ENCODE results near the gene SPAG6.

The SPAG6 gene

DNA sequence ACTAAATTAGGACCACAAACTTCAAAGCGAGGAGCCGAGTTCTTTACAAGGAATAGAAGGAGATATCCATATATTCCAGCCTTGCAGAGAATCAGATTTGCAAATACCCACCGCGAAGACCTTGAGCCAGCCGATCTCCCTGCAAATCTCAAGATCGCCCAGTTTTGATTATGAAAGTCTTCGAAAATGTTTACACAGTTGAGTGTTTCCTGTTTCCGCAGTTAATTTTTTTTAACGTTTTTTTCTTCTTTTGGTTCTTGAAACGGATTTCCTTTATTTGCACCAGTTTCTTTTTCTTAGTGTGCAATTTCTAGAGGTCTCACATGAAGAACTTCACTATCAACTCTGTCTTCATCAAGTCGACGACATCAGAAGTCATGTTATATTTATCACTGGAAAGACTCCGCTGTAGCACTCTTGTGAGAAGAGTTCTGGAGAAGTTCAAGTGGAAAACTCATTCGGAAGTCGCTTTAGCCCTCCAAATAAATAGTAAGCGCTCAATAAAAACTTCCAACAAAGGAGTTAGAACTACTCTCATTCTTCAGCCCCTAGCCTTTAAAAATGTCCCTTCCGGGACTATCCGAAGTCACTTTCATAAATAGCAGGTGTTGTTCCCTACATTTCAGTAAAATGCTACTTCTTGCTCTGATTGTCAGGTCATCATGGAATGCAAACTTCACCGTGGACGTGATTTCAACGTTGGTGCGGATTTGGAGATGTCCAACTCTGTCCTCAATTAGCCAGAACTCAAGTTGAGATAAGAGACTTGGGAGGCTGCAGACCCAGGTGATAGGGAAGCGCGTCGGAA, 11.9 kb upstream of the SPAG6 start:
- Mint-ChIP-seq H3K4me3 (peak overlapping the region; percentile 76), H3K9me3 (no peaks in the 10 kb centered on the region), H3K4me1 (peaks cover 36% of the 10 kb centered on the region), H3K36me3 (peaks cover 53% of the 10 kb centered on the region), H3K27ac (peak overlapping the region; percentile 86)
- ATAC-seq (no peak), DNase-seq (ENCODE audit: low spot score in 2 of 2) (no peak)

DNA sequence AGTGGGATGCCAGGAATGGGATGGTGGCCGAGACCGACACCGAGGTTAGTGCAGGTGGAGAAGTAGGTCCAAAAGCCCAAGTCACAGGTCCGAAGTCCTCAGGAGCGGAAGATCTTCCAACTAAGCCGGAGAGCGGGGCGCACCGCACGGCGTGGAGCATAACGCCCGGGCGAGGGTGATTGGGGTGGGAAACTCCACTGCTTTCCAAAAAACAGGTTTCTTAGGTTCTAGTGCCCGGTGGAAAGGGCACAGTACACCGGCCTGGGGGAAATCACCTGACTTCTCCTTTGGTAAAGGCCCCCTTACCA, 11.4 kb upstream of the SPAG6 start:
- ATAC-seq: no peak
- no peak for DNase-seq (ENCODE audit: low spot score in 2 of 2)
- Mint-ChIP-seq H3K4me3 (peak overlapping the region; percentile 76), H3K9me3 (no peaks in the 10 kb centered on the region), H3K27ac (peak overlapping the region; percentile 86), H3K4me1 (peaks cover 36% of the 10 kb centered on the region), H3K36me3 (peaks cover 48% of the 10 kb centered on the region)

DNA sequence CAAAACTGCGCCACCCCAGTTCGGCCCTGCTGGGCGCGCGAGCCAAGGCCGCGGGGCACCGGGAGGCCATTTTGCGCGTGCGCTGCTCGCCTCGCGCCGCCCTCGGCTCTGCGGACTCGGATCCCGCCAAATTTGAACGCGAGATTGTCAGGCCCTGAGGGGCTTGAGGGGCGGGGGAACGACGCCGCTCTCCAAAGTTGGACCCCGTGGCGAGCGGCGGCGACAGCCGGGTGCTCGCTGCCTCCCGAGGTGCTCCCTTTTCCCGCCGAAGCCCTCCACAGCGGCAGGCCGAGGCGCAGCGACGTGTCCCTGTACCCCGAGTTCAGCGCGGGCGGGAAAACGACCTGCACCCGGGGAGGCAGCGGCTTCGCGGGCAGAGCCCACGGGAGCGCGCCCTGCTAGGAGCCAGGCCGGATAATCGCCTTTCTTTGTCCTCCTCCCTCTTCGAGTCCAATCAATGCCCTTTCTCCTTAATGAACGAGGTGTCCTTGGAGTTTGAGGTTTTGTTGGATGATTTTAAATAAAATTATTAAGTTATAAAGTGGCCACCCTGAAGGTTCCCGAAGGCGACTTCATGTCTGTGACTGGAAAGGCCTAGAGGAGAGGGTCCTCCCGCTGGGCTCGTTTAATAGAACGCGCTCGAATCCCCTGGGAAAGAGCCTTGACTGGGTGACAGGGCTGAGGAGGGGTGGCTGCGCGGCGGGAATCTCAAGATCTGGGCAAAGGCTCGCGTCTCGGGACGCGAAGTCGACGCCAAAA, 10.7 kb upstream of the SPAG6 start:
- Mint-ChIP-seq H3K27ac (peak overlapping the region; percentile 88), H3K4me1 (peaks cover 36% of the 10 kb centered on the region), H3K36me3 (peaks cover 44% of the 10 kb centered on the region), H3K9me3 (no peaks in the 10 kb centered on the region), H3K4me3 (peak overlapping the region; percentile 76)
- DNase-seq (ENCODE audit: low spot score in 2 of 2): no peak
- no peak for ATAC-seq

DNA sequence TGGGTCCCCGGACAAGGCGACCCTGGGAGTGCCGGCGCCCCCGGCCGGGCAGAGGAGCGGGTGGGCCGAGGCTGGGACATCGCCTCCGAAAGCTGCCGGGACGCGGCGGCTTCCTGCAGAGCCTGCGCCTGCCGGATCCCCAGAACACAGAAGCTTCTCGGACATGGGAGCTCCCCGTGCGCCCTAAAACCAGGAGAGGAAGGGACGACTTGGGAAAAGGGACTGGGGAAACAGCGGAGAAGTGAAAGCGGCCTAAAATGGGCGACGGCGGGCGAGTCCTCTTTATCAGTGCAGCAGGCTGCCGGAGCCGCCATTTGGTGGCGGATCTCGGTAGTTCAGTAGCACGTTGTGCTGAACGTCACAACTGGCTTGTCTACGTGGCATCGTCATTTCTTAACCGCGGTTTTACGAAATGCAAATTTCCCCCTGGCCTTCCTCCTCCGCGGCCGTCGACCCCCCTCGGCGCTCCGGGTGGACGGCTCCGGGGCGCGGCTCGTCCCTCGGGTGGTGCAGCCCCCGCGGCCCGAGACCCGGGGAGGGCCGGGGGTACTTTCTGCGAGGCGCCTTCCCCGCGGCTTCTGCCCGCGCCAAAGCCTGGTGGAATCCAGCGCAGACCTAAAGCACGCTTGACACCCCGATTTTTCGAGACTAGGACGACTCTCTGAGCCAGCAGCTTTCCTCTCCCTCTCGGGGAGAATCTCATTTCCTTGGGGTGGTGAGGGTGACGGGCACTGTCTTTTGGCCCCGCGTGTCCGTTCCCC, 9.9 kb upstream of the SPAG6 start:
- H3K4me3 Mint-ChIP-seq: peak overlapping the region; percentile 76
- H3K9me3 Mint-ChIP-seq: no peaks in the 10 kb centered on the region
- ATAC-seq (peak; percentile 81), DNase-seq (ENCODE audit: low spot score in 2 of 2) (peak in 1 of 2 donors; percentile 78)
- peak overlapping the region; percentile 88 for H3K27ac Mint-ChIP-seq
- H3K4me1 Mint-ChIP-seq: peaks cover 36% of the 10 kb centered on the region
- peaks cover 44% of the 10 kb centered on the region for H3K36me3 Mint-ChIP-seq

DNA sequence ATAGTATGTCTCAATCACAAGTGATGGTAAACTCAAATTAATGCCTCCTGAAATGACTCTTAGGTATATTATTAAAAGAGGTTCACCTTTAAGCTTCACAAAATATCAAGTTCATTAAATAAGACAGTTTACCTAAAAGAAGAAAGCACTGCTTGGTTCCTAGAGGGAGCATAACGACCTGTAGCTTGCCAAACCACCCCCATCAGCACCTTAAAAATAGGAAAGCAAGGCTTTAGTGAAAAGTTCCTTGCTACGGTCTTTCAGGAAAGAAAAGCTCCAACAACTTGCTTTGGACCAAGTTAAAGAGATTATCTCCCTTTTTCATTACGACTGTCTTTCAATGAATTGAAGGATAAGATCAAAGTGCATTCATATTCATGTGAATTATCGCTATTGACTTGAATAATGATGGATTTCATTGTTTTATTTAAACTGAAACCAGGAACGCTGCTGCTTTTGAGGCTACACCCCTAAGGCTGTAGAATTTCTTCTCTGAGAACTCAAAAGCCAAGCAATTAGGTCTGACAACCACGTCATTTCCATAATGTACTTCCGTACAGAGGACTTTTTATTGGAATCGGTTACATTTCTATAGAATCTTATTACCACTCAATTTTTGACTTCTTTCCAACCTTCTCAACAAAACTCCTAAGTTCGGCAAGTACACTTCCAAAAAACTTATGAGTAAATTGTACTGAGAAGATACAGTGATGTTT, 7.0 kb upstream of the SPAG6 start:
- ATAC-seq (no peak), DNase-seq (ENCODE audit: low spot score in 2 of 2) (no peak)
- Mint-ChIP-seq H3K4me3 (peak overlapping the region; percentile 74), H3K4me1 (peaks cover 37% of the 10 kb centered on the region), H3K27ac (peak overlapping the region; percentile 93), H3K36me3 (peaks cover 34% of the 10 kb centered on the region), H3K9me3 (no peaks in the 10 kb centered on the region)

DNA sequence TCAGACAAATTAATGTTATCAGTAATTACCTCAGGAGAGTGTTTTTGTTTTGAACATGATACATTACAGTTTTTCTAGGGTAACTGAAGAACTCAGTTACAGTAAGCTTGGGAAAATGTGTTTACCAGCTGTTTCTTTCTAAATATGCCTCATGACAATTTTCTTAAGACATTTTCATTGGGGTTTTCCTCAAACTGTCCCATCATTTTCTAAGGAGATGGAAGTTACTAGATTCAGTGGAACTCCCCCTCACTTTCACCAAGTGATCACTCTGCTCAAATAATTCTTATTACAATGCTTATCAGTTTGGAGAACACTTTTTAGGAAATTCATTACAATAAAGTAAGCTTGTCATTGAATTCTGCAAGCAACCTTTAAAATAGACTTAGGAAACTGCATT, 6.4 kb upstream of the SPAG6 start:
- DNase-seq (ENCODE audit: low spot score in 2 of 2): no peak
- peaks cover 31% of the 10 kb centered on the region for H3K4me1 Mint-ChIP-seq
- no peaks in the 10 kb centered on the region for H3K9me3 Mint-ChIP-seq
- H3K36me3 Mint-ChIP-seq: peaks cover 28% of the 10 kb centered on the region
- peak overlapping the region; percentile 93 for H3K27ac Mint-ChIP-seq
- peak overlapping the region; percentile 74 for H3K4me3 Mint-ChIP-seq
- no peak for ATAC-seq

DNA sequence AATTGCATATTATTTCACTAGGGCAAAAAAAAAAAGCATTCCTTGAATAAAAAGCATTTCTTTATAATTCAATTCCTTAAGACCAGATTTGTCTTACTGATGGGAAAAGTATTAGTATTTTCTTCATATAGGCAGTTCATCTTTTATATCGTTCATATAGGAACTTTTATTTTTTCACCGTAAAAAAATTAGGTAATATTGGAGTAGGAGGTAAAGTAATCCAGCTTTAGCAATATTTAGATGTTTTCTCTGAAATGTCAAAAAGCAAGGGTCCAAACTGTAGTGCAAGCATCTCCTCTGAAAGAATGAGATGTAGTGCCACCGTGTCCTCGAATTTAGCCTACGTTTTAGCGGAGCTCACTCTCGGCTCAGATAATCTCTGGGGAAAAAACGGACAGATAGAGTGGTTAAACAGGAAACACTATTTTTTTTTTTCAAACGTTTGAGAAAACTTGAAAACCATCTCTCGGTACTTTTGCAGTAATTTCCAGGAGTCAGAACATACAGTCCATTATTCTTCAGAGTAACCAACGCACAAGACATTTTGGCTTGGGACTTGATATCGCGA, 5.5 kb upstream of the SPAG6 start:
- Mint-ChIP-seq H3K9me3 (no peaks in the 10 kb centered on the region), H3K4me3 (peak overlapping the region; percentile 74), H3K27ac (peak overlapping the region; percentile 93), H3K36me3 (peaks cover 28% of the 10 kb centered on the region), H3K4me1 (peaks cover 37% of the 10 kb centered on the region)
- no peak for DNase-seq (ENCODE audit: low spot score in 2 of 2)
- ATAC-seq: peak; percentile 20

DNA sequence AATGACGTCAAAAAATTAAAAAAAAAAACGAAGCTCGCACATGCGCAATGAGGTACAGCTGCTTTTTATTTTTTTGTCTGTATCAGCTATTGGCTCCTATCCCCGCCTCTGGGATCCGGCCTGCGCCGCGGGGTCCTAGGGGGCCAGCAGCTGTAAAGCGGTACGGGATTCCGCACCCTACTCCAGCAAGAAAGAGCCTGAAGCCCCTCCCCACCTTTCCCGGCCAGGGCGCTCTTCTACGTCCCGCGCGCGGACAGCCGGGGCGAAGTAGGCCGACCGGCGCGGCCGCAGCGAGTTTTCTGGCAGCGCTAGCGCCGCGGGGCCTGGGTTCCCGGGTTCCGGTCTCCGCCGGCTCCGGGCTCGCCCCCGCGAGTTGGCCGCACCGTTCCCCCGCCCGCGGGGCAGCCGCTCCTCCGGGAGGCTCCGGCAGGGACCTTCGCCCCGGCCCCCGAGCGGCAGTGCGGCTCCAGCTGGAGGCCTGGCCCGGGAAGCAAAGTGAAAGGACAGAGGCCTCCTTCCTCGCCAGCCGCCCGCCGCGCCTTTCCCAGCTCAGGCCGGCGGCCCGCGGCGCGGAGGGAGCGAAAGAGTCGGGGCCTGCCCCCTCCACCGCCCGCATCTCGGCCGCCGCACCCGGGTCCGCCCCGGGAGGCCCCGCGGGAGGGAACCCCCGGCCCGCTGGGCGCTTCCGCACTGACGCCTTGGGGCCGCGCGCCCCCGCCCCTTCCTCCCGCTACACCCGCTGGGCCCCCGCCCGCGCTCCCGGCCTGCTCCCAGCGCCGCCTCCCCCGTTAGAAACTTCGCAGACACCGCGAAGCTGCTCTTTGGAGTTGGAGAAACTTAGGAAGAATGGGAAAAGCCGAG, 4.7 kb upstream of the SPAG6 start:
- Mint-ChIP-seq H3K4me1 (peaks cover 32% of the 10 kb centered on the region), H3K4me3 (peak overlapping the region; percentile 74), H3K9me3 (no peaks in the 10 kb centered on the region), H3K36me3 (peaks cover 22% of the 10 kb centered on the region), H3K27ac (peak overlapping the region; percentile 93)
- DNase-seq (ENCODE audit: low spot score in 2 of 2) (peak; percentile 65 to 86), ATAC-seq (peak; percentile 66)

DNA sequence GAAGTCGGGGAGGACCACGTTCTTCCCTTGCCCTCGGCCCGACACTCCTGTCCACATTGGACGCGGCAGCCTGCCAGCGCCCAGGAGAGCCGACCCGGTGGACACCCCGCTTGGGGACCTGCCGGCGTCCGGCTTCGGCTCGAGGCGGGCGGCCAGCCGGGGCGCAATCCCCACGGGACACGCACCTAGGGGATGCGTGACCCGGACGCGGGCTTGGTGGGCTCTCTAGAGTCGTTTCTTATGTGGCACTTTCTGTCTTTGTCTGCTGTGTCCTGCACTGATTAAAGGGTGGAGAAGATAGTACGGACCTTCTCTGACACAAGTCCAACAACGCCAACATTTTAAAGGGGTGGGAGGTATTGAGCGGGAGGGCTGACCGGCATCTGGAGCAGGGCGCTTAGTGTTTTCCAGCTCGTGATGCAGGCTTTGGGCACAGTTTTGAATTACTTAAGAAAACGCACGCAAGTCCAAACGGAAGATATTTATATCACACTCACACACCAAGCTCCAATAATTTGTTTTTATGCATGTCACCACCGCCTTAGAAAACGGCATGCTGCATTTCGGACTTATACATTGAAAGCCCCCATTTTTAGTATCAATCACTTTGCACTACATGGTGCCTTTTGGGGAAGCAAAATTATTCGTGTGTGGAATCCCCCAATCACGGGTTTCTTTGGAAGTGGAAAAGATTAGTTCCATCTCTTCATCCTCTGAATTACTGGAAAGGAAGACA, 3.9 kb upstream of the SPAG6 start:
- peak overlapping the region; percentile 74 for H3K4me3 Mint-ChIP-seq
- H3K27ac Mint-ChIP-seq: peak overlapping the region; percentile 26
- peaks cover 22% of the 10 kb centered on the region for H3K36me3 Mint-ChIP-seq
- ATAC-seq (peak; percentile 1), DNase-seq (ENCODE audit: low spot score in 2 of 2) (no peak)
- H3K9me3 Mint-ChIP-seq: peaks cover 2% of the 10 kb centered on the region
- H3K4me1 Mint-ChIP-seq: peaks cover 32% of the 10 kb centered on the region

DNA sequence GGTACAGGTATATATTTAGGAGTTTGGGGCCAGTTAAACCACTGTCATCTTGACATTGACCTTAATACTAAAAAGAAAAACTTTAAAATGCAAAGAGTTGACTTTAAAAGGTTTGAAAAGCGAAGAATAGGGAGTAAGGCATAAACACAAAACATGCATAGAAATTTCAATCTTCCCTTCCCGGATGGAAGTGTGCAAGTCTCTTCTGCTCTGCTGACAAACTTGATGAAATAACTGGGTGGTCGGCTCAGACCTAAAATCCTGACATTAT, 3.4 kb upstream of the SPAG6 start:
- Mint-ChIP-seq H3K9me3 (peaks cover 3% of the 10 kb centered on the region), H3K4me1 (peaks cover 30% of the 10 kb centered on the region), H3K27ac (no peak overlapping the region), H3K36me3 (peaks cover 17% of the 10 kb centered on the region), H3K4me3 (peak overlapping the region; percentile 74)
- DNase-seq (ENCODE audit: low spot score in 2 of 2) (no peak), ATAC-seq (no peak)

DNA sequence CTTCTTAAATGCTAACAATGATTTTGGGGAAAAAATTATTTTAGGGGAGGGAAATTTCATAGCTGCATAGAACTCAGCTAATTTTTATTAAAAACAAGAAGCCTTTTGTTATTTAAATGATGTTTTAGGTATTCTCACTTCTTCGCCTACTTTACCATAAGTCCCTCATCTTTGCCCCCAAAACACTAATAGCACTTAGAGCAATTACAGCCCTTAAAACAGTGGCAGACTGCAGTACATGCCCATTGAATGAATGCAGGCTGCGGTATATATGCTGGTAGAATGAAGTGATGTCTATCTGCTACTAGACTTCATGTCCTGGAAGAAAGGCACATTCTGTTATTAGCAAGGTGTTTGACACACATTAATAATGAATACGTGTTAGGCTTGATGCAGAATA, 2.9 kb upstream of the SPAG6 start:
- H3K9me3 Mint-ChIP-seq: peaks cover 3% of the 10 kb centered on the region
- no peak overlapping the region for H3K27ac Mint-ChIP-seq
- peaks cover 24% of the 10 kb centered on the region for H3K4me1 Mint-ChIP-seq
- H3K36me3 Mint-ChIP-seq: peaks cover 13% of the 10 kb centered on the region
- no peak for DNase-seq (ENCODE audit: low spot score in 2 of 2)
- H3K4me3 Mint-ChIP-seq: no peak overlapping the region
- no peak for ATAC-seq

DNA sequence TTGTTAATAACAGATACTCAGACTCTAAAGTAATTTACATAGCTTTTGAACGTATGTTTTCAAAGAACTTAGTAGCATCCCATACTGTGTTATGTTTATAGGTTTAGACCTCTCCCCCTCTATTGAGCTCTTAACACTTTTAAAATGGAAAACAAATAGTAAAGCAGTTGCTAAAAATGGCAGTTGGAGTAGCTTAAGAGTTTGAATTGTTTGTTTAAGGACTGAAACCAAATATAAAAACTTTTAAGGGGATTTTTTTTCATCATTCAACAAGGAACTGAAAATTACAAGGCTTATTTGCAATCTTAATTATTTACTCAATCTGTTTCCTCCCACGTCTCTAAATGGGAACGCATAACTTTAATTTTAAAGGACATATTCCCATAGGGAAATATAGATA, 1.6 kb upstream of the SPAG6 start:
- peaks cover 21% of the 10 kb centered on the region for H3K4me1 Mint-ChIP-seq
- H3K9me3 Mint-ChIP-seq: peaks cover 3% of the 10 kb centered on the region
- H3K4me3 Mint-ChIP-seq: no peak overlapping the region
- DNase-seq (ENCODE audit: low spot score in 2 of 2) (no peak), ATAC-seq (no peak)
- H3K27ac Mint-ChIP-seq: no peak overlapping the region
- H3K36me3 Mint-ChIP-seq: peaks cover 13% of the 10 kb centered on the region

DNA sequence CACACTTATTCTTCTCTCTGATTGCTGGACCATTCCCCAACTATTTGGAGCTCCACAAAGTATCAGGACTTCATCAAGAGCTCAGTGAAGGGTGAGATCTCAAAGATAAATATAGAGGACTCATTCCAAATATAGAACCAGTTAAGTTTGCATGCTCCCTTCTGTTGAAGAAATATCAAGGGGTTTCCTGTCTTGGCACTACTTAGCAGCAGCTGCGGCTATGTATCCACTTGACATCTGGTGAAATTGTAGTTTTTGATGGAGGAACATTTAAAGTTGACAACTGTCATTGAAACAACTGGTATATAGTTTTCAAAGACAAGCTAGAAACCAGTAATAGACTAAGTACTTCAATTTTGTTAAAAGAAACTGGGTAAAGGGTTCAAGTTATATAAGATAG, 1.0 kb upstream of the SPAG6 start:
- Mint-ChIP-seq H3K36me3 (peaks cover 13% of the 10 kb centered on the region), H3K4me3 (peak overlapping the region; percentile 27), H3K27ac (no peak overlapping the region)

More for the DNA sequence above, 1.0 kb upstream of the SPAG6 start:
- DNase-seq (ENCODE audit: low spot score in 2 of 2): no peak
- Mint-ChIP-seq H3K4me1 (peaks cover 21% of the 10 kb centered on the region), H3K9me3 (peaks cover 3% of the 10 kb centered on the region)
- ATAC-seq: no peak
